GM18526 (cell line): ENCODE results near the gene AKR1D1.

ENCODE experiments used
- POLR2A ChIP-seq: IDR thresholded peaks from 3 replicates; pipeline ENCODE4 v1.6.1; 2011; ENCODE audit not compliant: insufficient read length; ENCODE audit errors: extremely low read depth

Gene AKR1D1, protein sequence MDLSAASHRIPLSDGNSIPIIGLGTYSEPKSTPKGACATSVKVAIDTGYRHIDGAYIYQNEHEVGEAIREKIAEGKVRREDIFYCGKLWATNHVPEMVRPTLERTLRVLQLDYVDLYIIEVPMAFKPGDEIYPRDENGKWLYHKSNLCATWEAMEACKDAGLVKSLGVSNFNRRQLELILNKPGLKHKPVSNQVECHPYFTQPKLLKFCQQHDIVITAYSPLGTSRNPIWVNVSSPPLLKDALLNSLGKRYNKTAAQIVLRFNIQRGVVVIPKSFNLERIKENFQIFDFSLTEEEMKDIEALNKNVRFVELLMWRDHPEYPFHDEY

GRCh38 chr7:138076196-138076595 is at the start of gene AKR1D1:
AKR1D1 (plus strand) TSS chr7:138076459; CDS start chr7:138076519, 60 bp downstream.
- TF ChIP-seq POLR2A, result no peak

GRCh38 chr7:138027100-138027499 is 49.2 kb upstream of the AKR1D1 start:
- TF ChIP-seq POLR2A, result no peak

DNA sequence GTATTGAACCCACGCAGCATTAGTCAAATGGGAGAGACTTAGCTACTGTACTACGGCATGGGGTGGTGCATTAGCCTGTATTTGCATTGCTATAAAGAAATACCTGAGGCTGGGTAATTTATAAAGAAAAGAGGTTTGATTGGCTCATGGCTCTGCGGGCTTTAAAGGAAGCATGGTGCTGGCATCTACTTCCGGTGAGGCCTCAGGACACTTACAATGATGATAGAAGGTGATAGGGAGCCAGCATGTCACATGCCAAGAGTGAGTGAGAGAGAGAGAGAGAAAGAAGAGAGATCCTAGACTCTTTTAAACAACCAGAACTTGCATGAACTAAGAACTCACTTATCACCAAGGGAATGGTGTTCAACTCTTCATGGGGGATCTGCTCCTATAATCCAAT is 47.1 kb upstream of the AKR1D1 start:
- no peak for TF ChIP-seq POLR2A

GRCh38 chr7:138029941-138030340 is 46.3 kb upstream of the AKR1D1 start:
- TF ChIP-seq POLR2A, result no peak

GRCh38 chr7:138030679-138031351 is 45.4 kb upstream of the AKR1D1 start:
- TF ChIP-seq POLR2A, result no peak

- no peak for TF ChIP-seq POLR2A
Measured at GRCh38 chr7:138032186-138032585, 44.1 kb upstream of the AKR1D1 start.

GRCh38 chr7:138032770-138033169 is 43.5 kb upstream of the AKR1D1 start:
- no peak for TF ChIP-seq POLR2A

GRCh38 chr7:138033241-138033640 is 43.0 kb upstream of the AKR1D1 start:
- TF ChIP-seq POLR2A, result no peak

- no peak for TF ChIP-seq POLR2A
Measured at GRCh38 chr7:138036135-138036534, 40.1 kb upstream of the AKR1D1 start.

- no peak for TF ChIP-seq POLR2A
Measured at GRCh38 chr7:138044897-138045296, 31.4 kb upstream of the AKR1D1 start.

DNA sequence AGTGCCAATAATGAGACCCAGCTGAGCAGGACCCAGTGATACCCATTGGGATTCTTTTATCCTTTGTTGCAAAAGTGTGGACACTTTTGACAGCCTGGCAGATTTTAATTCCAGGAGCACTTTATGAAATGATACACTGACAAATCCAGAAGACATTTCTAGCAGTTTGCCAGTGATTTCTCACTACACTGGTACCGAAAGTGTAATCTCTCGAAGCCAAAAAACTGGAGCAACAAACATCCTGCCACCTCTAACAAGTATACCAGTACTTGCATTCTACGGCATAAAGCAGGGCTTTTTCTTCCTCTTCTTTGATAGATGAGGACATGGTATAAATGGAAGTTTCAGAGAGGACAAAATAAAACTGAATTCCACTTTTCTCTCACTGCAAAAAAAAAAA is 28.4 kb upstream of the AKR1D1 start:
- no peak for TF ChIP-seq POLR2A

GRCh38 chr7:138049505-138050116 is 26.6 kb upstream of the AKR1D1 start:
- TF ChIP-seq POLR2A, result no peak

- TF ChIP-seq POLR2A, result no peak
Measured at GRCh38 chr7:138052696-138053095, 23.6 kb upstream of the AKR1D1 start.

- TF ChIP-seq POLR2A, result no peak
Measured at GRCh38 chr7:138063400-138063799, 12.9 kb upstream of the AKR1D1 start.

GRCh38 chr7:138064856-138065357 is 11.4 kb upstream of the AKR1D1 start:
- no peak for TF ChIP-seq POLR2A

DNA sequence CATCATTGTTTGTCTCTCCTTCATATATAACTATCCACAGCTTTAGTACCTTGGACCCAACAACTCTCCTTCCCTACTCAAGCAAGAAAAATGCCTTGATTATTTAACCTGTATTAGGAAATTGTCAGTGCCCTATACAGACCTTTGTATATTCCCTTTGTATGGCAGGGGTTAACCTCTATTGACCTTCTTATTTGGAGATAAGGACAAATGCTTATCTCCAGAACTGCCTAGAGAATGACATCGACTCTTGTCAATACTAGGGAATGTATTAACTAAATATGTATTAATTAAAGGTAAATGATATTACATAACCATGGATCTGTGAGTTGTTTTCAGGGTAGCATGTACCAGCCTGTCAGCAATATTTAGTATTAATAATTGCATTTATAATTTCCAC is 10.4 kb upstream of the AKR1D1 start:
- no peak for TF ChIP-seq POLR2A
